K562 (cell line): ENCODE data around the gene TP53BP2. TPM values are rescaled to one million over a fixed set of nuclear protein-coding genes. Genes with fewer than 3 reads are reported as not detected.

Experiments
- BRCA1 ChIP-seq, 2 experiments: fragments of 450-650 bp in 1 of 2; sonication (generic) in 1 of 2; formaldehyde crosslinking in 1 of 2; IDR thresholded peaks; 2 replicates each; pipeline versions ENCODE4 v1.5.0 to v1.6.1; 2017 to 2020; ENCODE audit warnings: mild to moderate bottlenecking in 1 of 2, missing genetic modification reagents in 1 of 2
- CEBPG ChIP-seq, 3 experiments: fragments of 200-800 bp in 1 of 3; sonication (Bioruptor generic) in 1 of 3; sonication (generic) in 1 of 3; formaldehyde crosslinking in 1 of 3; IDR thresholded peaks in 2 of 3; conservative IDR thresholded peaks in 1 of 3; 2 replicates each; pipeline versions ENCODE4 v1.6.1 to v1.8.0; 2016 to 2022; ENCODE audit warnings: missing compliant biosample characterization in 2 of 3, missing genetic modification characterization in 2 of 3, mild to moderate bottlenecking in 1 of 3, missing genetic modification reagents in 1 of 3
- HDAC1 ChIP-seq, 2 experiments: fragments of 450-650 bp; IDR thresholded peaks; 2 replicates each; pipeline ENCODE4 v1.6.1; 2016 to 2017; ENCODE audit warnings: inconsistent platforms in 1 of 2, mild to moderate bottlenecking in 1 of 2, moderate library complexity in 1 of 2
- NFIC ChIP-seq: fragments of 450-650 bp; IDR thresholded peaks from 2 replicates; pipeline ENCODE4 v1.6.1; 2017; ENCODE audit warnings: mild to moderate bottlenecking, inconsistent platforms
- OTX1 ChIP-seq: fragments of 450-650 bp; formaldehyde crosslinking; IDR thresholded peaks from 2 replicates; pipeline ENCODE4 v1.4.0; 2022; ENCODE audit warnings: mild to moderate bottlenecking
- PHF21A ChIP-seq: fragments of 450-650 bp; IDR thresholded peaks from 2 replicates; pipeline ENCODE4 v1.6.1; 2017; ENCODE audit warnings: low read depth, borderline replicate concordance
- ZFPM2 ChIP-seq: fragments of 250-450 bp; sonication (Bioruptor Pico); IDR thresholded peaks from 2 replicates; pipeline ENCODE4 v1.5.1; 2022; ENCODE audit warnings: mild to moderate bottlenecking
- ZNF551 ChIP-seq: fragments of 250-450 bp; sonication (Bioruptor Pico); IDR thresholded peaks from 2 replicates; pipeline ENCODE4 v1.5.0; 2021; ENCODE audit warnings: mild to moderate bottlenecking, moderate library complexity
- ZNF668 ChIP-seq: fragments of 250-450 bp; sonication (Bioruptor Pico); IDR thresholded peaks from 2 replicates; pipeline ENCODE4 v1.8.0; 2022; ENCODE audit warnings: mild to moderate bottlenecking, inconsistent platforms
- ZNF830 ChIP-seq: fragments of 250-450 bp; sonication (Bioruptor Pico); IDR thresholded peaks from 2 replicates; pipeline ENCODE4 v1.5.0; 2021; ENCODE audit warnings: mild to moderate bottlenecking
- polyA plus RNA-seq, 8 experiments: library from polyadenylated mRNA; depleted of rRNA in 4 of 8; stranded (reverse) in 5 of 8; unstranded in 3 of 8; fragments of >200 nt; fragmentation: Nextera tagmentation in 2 of 8; fragmentation: Illumina TruSeq in 1 of 8; extraction: Ambion mirVana in 2 of 8; extraction: Trizol in 1 of 8; gene quantifications; 2 replicates each; pipeline versions ENCODE4 v1.2.1 to v1.2.3, GENCODE V29; 2011 to 2014; ENCODE audit warnings: inconsistent platforms in 1 of 8, missing spikeins in 1 of 8
- total RNA-seq, 7 experiments: library from RNA; depleted of rRNA in 6 of 7; stranded (reverse); fragments of >200 nt in 6 of 7; fragmentation: Illumina TruSeq in 2 of 7; extraction: Trizol in 2 of 7; gene quantifications; 2 replicates each; pipeline versions ENCODE4 v1.2.1 to v1.2.3, GENCODE V29; 2011 to 2021; ENCODE audit warnings: low replicate concordance in 1 of 7
- TF ChIP-seq, protein P1 (sequence below), 2 experiments: fragments of 450-650 bp; IDR thresholded peaks; 2 replicates each; pipeline ENCODE4 v1.6.1; 2016
- TF ChIP-seq, protein P2 (sequence below): fragments of 250-450 bp; sonication (Bioruptor Pico); IDR thresholded peaks from 2 replicates; pipeline ENCODE4 v1.4.0; 2020
- TF ChIP-seq, protein P3 (sequence below): fragments of 450-650 bp; IDR thresholded peaks from 2 replicates; pipeline ENCODE4 v1.6.1; 2016; ENCODE audit warnings: borderline replicate concordance
- TF ChIP-seq, protein P4 (sequence below): sonication (generic); formaldehyde crosslinking; IDR thresholded peaks from 2 replicates; pipeline ENCODE4 v1.8.0; 2022; ENCODE audit warnings: mild to moderate bottlenecking, missing genetic modification reagents
- TF ChIP-seq, protein P5 (sequence below): fragments of 200-800 bp; sonication (Bioruptor generic); IDR thresholded peaks from 2 replicates; pipeline ENCODE4 v1.6.1; 2017; ENCODE audit warnings: missing genetic modification characterization, missing compliant biosample characterization

Gene TP53BP2
- total and polyA plus RNA-seq, 9 of the 15 experiments (the other 6 are each of a cell fraction or from before 2014, with no cell fraction given): 17.0 to 69.6 (median 40.1) TPM

DNA sequence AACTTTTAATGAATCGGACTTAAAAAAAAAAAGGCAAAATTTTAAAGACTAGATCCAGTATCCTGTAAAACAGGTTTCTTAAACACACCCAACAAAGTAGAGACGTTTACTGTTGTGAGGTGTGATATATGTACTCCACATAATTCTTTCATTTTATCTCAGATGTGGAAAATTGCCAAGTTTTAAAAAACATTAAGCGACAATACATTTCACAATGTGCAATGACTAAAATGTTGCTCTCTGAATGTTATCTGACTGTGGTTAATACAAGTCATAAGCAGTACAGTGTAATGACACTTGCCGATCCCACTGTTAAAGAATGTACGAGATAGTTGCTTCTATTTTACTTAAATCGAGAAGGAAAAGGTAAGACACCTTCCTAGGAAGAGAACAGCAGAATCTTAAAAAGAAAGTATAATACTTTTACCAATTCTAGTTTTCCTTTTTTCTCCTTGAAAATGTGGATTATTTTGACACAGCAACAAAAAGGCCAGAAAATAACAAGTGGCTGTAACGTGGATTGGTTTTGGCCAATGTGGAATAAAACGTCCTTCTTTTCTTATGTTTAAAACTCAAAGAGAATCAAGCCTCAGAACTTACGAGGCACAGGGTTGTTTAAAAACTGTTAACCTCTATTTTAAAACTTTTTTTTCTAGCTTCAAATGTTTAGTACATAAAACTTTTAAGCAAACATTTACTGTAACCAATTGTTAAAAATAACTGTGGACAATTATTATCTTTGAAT, 51.4 kb downstream of the TP53BP2 start (continued):
- TF ChIP-seq, protein P1, sequence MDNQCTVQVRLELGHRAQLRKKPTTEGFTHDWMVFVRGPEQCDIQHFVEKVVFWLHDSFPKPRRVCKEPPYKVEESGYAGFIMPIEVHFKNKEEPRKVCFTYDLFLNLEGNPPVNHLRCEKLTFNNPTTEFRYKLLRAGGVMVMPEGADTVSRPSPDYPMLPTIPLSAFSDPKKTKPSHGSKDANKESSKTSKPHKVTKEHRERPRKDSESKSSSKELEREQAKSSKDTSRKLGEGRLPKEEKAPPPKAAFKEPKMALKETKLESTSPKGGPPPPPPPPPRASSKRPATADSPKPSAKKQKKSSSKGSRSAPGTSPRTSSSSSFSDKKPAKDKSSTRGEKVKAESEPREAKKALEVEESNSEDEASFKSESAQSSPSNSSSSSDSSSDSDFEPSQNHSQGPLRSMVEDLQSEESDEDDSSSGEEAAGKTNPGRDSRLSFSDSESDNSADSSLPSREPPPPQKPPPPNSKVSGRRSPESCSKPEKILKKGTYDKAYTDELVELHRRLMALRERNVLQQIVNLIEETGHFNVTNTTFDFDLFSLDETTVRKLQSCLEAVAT (IDR thresholded peaks at IDR 0.05): 0 out of 4 replicates have a peak, but pooled peaks of 1 of the 2 experiments have one; percentile 61
- TF ChIP-seq, protein P2, sequence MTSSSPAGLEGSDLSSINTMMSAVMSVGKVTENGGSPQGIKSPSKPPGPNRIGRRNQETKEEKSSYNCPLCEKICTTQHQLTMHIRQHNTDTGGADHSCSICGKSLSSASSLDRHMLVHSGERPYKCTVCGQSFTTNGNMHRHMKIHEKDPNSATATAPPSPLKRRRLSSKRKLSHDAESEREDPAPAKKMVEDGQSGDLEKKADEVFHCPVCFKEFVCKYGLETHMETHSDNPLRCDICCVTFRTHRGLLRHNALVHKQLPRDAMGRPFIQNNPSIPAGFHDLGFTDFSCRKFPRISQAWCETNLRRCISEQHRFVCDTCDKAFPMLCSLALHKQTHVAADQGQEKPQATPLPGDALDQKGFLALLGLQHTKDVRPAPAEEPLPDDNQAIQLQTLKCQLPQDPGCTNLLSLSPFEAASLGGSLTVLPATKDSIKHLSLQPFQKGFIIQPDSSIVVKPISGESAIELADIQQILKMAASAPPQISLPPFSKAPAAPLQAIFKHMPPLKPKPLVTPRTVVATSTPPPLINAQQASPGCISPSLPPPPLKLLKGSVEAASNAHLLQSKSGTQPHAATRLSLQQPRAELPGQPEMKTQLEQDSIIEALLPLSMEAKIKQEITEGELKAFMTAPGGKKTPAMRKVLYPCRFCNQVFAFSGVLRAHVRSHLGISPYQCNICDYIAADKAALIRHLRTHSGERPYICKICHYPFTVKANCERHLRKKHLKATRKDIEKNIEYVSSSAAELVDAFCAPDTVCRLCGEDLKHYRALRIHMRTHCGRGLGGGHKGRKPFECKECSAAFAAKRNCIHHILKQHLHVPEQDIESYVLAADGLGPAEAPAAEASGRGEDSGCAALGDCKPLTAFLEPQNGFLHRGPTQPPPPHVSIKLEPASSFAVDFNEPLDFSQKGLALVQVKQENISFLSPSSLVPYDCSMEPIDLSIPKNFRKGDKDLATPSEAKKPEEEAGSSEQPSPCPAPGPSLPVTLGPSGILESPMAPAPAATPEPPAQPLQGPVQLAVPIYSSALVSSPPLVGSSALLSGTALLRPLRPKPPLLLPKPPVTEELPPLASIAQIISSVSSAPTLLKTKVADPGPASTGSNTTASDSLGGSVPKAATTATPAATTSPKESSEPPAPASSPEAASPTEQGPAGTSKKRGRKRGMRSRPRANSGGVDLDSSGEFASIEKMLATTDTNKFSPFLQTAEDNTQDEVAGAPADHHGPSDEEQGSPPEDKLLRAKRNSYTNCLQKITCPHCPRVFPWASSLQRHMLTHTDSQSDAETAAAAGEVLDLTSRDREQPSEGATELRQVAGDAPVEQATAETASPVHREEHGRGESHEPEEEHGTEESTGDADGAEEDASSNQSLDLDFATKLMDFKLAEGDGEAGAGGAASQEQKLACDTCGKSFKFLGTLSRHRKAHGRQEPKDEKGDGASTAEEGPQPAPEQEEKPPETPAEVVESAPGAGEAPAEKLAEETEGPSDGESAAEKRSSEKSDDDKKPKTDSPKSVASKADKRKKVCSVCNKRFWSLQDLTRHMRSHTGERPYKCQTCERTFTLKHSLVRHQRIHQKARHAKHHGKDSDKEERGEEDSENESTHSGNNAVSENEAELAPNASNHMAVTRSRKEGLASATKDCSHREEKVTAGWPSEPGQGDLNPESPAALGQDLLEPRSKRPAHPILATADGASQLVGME: no peak
- TF ChIP-seq, protein P3, sequence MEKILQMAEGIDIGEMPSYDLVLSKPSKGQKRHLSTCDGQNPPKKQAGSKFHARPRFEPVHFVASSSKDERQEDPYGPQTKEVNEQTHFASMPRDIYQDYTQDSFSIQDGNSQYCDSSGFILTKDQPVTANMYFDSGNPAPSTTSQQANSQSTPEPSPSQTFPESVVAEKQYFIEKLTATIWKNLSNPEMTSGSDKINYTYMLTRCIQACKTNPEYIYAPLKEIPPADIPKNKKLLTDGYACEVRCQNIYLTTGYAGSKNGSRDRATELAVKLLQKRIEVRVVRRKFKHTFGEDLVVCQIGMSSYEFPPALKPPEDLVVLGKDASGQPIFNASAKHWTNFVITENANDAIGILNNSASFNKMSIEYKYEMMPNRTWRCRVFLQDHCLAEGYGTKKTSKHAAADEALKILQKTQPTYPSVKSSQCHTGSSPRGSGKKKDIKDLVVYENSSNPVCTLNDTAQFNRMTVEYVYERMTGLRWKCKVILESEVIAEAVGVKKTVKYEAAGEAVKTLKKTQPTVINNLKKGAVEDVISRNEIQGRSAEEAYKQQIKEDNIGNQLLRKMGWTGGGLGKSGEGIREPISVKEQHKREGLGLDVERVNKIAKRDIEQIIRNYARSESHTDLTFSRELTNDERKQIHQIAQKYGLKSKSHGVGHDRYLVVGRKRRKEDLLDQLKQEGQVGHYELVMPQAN: no peak
- TF ChIP-seq OTX1 (CRISPR knock-in tag) (no peak), ZNF668 (CRISPR knock-in tag) (no peak), ZFPM2 (CRISPR knock-in tag) (0 out of 2 replicates have a peak, but pooled peaks have one; percentile 51), BRCA1 (IDR thresholded peaks at IDR 0.05) (no peak), BRCA1 (CRISPR knock-in tag; IDR thresholded peaks at IDR 0.05) (no peak), CEBPG (CRISPR knock-in tag; IDR thresholded peaks at IDR 0.05) (no peak), CEBPG (tag; conservative IDR thresholded peaks at IDR 0.05 in 1 of 2, IDR thresholded peaks at IDR 0.05 in 1 of 2) (peak; percentile 71 to 80), HDAC1 (IDR thresholded peaks at IDR 0.05) (no peak), ZNF551 (CRISPR knock-in tag) (no peak), PHF21A (no peak), NFIC (peak; percentile 88), ZNF830 (CRISPR knock-in tag) (no peak)
- TF ChIP-seq, protein P4, sequence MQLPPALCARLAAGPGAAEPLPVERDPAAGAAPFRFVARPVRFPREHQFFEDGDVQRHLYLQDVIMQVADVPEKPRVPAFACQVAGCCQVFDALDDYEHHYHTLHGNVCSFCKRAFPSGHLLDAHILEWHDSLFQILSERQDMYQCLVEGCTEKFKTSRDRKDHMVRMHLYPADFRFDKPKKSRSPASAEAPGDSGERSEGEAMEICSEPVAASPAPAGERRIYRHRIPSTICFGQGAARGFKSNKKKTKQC (CRISPR knock-in tag): no peak
- TF ChIP-seq, protein P5, sequence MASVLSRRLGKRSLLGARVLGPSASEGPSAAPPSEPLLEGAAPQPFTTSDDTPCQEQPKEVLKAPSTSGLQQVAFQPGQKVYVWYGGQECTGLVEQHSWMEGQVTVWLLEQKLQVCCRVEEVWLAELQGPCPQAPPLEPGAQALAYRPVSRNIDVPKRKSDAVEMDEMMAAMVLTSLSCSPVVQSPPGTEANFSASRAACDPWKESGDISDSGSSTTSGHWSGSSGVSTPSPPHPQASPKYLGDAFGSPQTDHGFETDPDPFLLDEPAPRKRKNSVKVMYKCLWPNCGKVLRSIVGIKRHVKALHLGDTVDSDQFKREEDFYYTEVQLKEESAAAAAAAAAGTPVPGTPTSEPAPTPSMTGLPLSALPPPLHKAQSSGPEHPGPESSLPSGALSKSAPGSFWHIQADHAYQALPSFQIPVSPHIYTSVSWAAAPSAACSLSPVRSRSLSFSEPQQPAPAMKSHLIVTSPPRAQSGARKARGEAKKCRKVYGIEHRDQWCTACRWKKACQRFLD (CRISPR knock-in tag): peak; percentile 58; the same call in 1 of the 2 replicates
